NCI-H2107 treated with DMSO at 0.1 percent for 48 hours (cell line): ENCODE results near the gene SLAIN2.

ENCODE experiments used
- DNase-seq: peaks from one replicate; lab custom pipeline; 2025; ENCODE audit not compliant: unreplicated experiment; lab: John Stamatoyannopoulos, UW

Gene SLAIN2

GRCh38 chr4:48333587-48333986 lies 7.7 kb upstream of the SLAIN2 start:
- no peak for DNase-seq

- no peak for DNase-seq
Measured at GRCh38 chr4:48334236-48334635, 7.1 kb upstream of the SLAIN2 start.

GRCh38 chr4:48334900-48335384 lies 6.4 kb upstream of the SLAIN2 start:
- peak; percentile 22 for DNase-seq

- no peak for DNase-seq
Measured at GRCh38 chr4:48336146-48336870, 5.0 kb upstream of the SLAIN2 start.

- no peak for DNase-seq
Measured at GRCh38 chr4:48337731-48338130, 3.6 kb upstream of the SLAIN2 start.

- no peak for DNase-seq
Measured at GRCh38 chr4:48339642-48340041, 1.7 kb upstream of the SLAIN2 start.

- no peak for DNase-seq
Measured at GRCh38 chr4:48340276-48340964, 909 bp upstream of the SLAIN2 start.

GRCh38 chr4:48341776-48342605 lies 662 bp downstream of the SLAIN2 start:
- DNase-seq, result no peak

- no peak for DNase-seq
Measured at GRCh38 chr4:48342606-48342880, 1.2 kb downstream of the SLAIN2 start.

GRCh38 chr4:48343035-48343434 lies 1.7 kb downstream of the SLAIN2 start:
- DNase-seq, result no peak

GRCh38 chr4:48343551-48343950 lies 2.2 kb downstream of the SLAIN2 start:
- no peak for DNase-seq

- DNase-seq, result no peak
Measured at GRCh38 chr4:48345542-48345941, 4.2 kb downstream of the SLAIN2 start.

GRCh38 chr4:48346594-48346993 lies 5.3 kb downstream of the SLAIN2 start:
- DNase-seq, result no peak

- DNase-seq, result no peak
Measured at GRCh38 chr4:48347282-48347921, 6.1 kb downstream of the SLAIN2 start.

- no peak for DNase-seq
Measured at GRCh38 chr4:48350871-48351270, 9.5 kb downstream of the SLAIN2 start.

- no peak for DNase-seq
Measured at GRCh38 chr4:48352793-48353192, 11.5 kb downstream of the SLAIN2 start.

GRCh38 chr4:48356355-48356754 lies 15.0 kb downstream of the SLAIN2 start:
- DNase-seq, result no peak

GRCh38 chr4:48360285-48361011 lies 19.1 kb downstream of the SLAIN2 start:
- no peak for DNase-seq

- DNase-seq, result no peak
Measured at GRCh38 chr4:48361012-48361400, 19.7 kb downstream of the SLAIN2 start.

GRCh38 chr4:48366611-48367010 lies 25.3 kb downstream of the SLAIN2 start:
- DNase-seq, result no peak

GRCh38 chr4:48367016-48367415 lies 25.7 kb downstream of the SLAIN2 start:
- no peak for DNase-seq
